H1 (cell line): ENCODE results near the gene ZNF454. TPM values are rescaled to one million over a fixed set of nuclear protein-coding genes. Genes with fewer than 3 reads are reported as not detected.
A peak's percentile ranks its signal among the peaks of the same experiment; 100 is the strongest.

Experiments used
- CTCF ChIA-PET: fragments of 300-600 bp; sonication (Branson Sonifier 250); formaldehyde crosslinking; loops from one replicate; lab custom pipeline; 2021; ENCODE audit not compliant: partially characterized antibody; lab: Charles Lee
- POLR2A ChIA-PET: fragments of 300-600 bp; sonication (Branson Sonifier 250); formaldehyde crosslinking; loops from one replicate; lab custom pipeline; 2021; ENCODE audit warnings: inconsistent platforms; ENCODE audit not compliant: partially characterized antibody; lab: Charles Lee
- DNase-seq, 2 experiments: peaks; one replicate each; pipeline versions ENCODE4 v3.0.0 to v3.0.0-alpha.2; 2010 to 2022; ENCODE audit warnings: low spot score in 2 of 2, low read depth in 1 of 2, mixed read lengths in 1 of 2
- FAIRE-seq: peaks from 2 replicates; lab custom pipeline; 2011; peaks lifted over from hg19 to GRCh38; lab: Jason Lieb, UNC
- H2AFZ ChIP-seq: 2 replicates; pipeline ENCODE4 v1.8.1; 2012; ENCODE audit warnings: low read length, inconsistent platforms
- H2AK5ac ChIP-seq: 2 replicates; pipeline ENCODE4 v1.6.1; 2013; ENCODE audit warnings: low read depth, low read length
- H2BK120ac ChIP-seq: replicated peaks from 2 replicates; pipeline ENCODE3; 2013; ENCODE audit warnings: low read depth, low read length, inconsistent platforms
- H2BK12ac ChIP-seq: 2 replicates; pipeline ENCODE4 v1.6.1; 2013; ENCODE audit warnings: low read depth, low read length
- H2BK15ac ChIP-seq: 2 replicates; pipeline ENCODE4 v1.6.1; 2013; ENCODE audit warnings: low read length
- H2BK20ac ChIP-seq: 2 replicates; pipeline ENCODE4 v1.6.1; 2013; ENCODE audit warnings: low read length
- H2BK5ac ChIP-seq: 2 replicates; pipeline ENCODE4 v1.6.1; 2013; ENCODE audit warnings: low read depth, low read length
- H3K14ac ChIP-seq: 2 replicates; pipeline ENCODE4 v1.6.1; 2013; ENCODE audit warnings: inconsistent platforms; ENCODE audit not compliant: insufficient read length
- H3K18ac ChIP-seq: 2 replicates; pipeline ENCODE4 v1.6.1; 2013; ENCODE audit warnings: low read length; ENCODE audit errors: extremely low read depth
- H3K23ac ChIP-seq: 2 replicates; pipeline ENCODE4 v1.6.1; 2013; ENCODE audit warnings: inconsistent platforms; ENCODE audit not compliant: insufficient read length
- H3K23me2 ChIP-seq: 2 replicates; pipeline ENCODE4 v1.6.1; 2013; ENCODE audit warnings: low read depth, low read length
- H3K27ac ChIP-seq: 2 replicates; pipeline ENCODE4 v1.6.1; 2011; ENCODE audit warnings: low read depth, low read length, inconsistent platforms
- H3K27me3 ChIP-seq, 4 experiments: replicated peaks in 1 of 4; 1 replicate in 1 of 4; 2 replicates in 3 of 4; pipeline versions ENCODE4 v1.6.1 to v1.8.1; 2011 to 2013; ENCODE audit warnings: low read length in 3 of 4, mild to moderate bottlenecking in 3 of 4, inconsistent platforms in 2 of 4, mixed read lengths in 2 of 4, moderate library complexity in 1 of 4; ENCODE audit not compliant: control insufficient read depth in 3 of 4, insufficient read depth in 3 of 4; ENCODE audit errors: extremely low read depth in 1 of 4
- H3K36me3 ChIP-seq, 4 experiments: 2 replicates each; pipeline versions ENCODE4 v1.6.1 to v1.8.1; 2011 to 2013; ENCODE audit warnings: mild to moderate bottlenecking in 4 of 4, low read length in 3 of 4, moderate library complexity in 2 of 4, control low read depth in 1 of 4, inconsistent platforms in 1 of 4; ENCODE audit not compliant: insufficient read depth in 4 of 4, control insufficient read depth in 2 of 4
- H3K4ac ChIP-seq: replicated peaks from 2 replicates; pipeline ENCODE3; 2013; ENCODE audit warnings: low read length, low read depth, mixed read lengths, inconsistent platforms; ENCODE audit not compliant: insufficient read length
- H3K4me1 ChIP-seq, 4 experiments: replicated peaks in 1 of 4; 1 replicate in 1 of 4; 2 replicates in 3 of 4; pipeline versions ENCODE4 v1.6.1 to v1.8.1; 2011 to 2013; ENCODE audit warnings: low read length in 3 of 4, inconsistent platforms in 2 of 4, mixed read lengths in 1 of 4; ENCODE audit not compliant: insufficient read depth in 4 of 4, control insufficient read depth in 3 of 4
- H3K4me2 ChIP-seq, 2 experiments: 2 replicates each; pipeline versions ENCODE4 v1.6.1 to v1.8.1; 2011 to 2013; ENCODE audit warnings: low read depth in 2 of 2, low read length in 2 of 2, control low read depth in 1 of 2, inconsistent platforms in 1 of 2, mild to moderate bottlenecking in 1 of 2; ENCODE audit not compliant: insufficient read depth in 1 of 2
- H3K4me3 ChIP-seq, 4 experiments: fragments of 200-600, 300-600 bp in 1 of 4; sonication (generic), shearing (Covaris generic), sonication (Bioruptor Twin) in 1 of 4; 2 replicates each; pipeline versions ENCODE4 v1.5.1 to v1.8.1; 2011 to 2016; ENCODE audit warnings: low read length in 4 of 4, low read depth in 3 of 4, control low read depth in 2 of 4, inconsistent platforms in 2 of 4, mild to moderate bottlenecking in 2 of 4, mixed read lengths in 1 of 4, moderate library complexity in 1 of 4; ENCODE audit not compliant: insufficient read depth in 2 of 4; ENCODE audit errors: extremely low read depth in 1 of 4
- H3K56ac ChIP-seq: replicated peaks from 2 replicates; pipeline ENCODE3; 2013; ENCODE audit warnings: low read depth, mild to moderate bottlenecking, mixed read lengths, low read length, inconsistent platforms; ENCODE audit not compliant: insufficient read length
- H3K79me1 ChIP-seq: 2 replicates; pipeline ENCODE4 v1.6.1; 2013; ENCODE audit warnings: low read depth, low read length, control low read depth
- H3K79me2 ChIP-seq, 2 experiments: 2 replicates each; pipeline versions ENCODE4 v1.6.1 to v1.8.1; 2012 to 2013; ENCODE audit warnings: low read length in 2 of 2, mild to moderate bottlenecking in 2 of 2, inconsistent platforms in 1 of 2; ENCODE audit not compliant: insufficient read depth in 2 of 2, control insufficient read depth in 1 of 2
- H3K9ac ChIP-seq, 4 experiments: replicated peaks in 1 of 4; 1 replicate in 1 of 4; 2 replicates in 3 of 4; pipeline versions ENCODE4 v1.6.1 to v1.8.1; 2011 to 2013; ENCODE audit warnings: low read depth in 3 of 4, low read length in 3 of 4, control low read depth in 2 of 4, mild to moderate bottlenecking in 2 of 4, moderate library complexity in 2 of 4, inconsistent platforms in 1 of 4; ENCODE audit errors: extremely low read depth in 1 of 4
- H3K9me3 ChIP-seq, 2 experiments: 2 replicates each; pipeline versions ENCODE4 v1.6.1 to v1.8.1; 2012 to 2013; ENCODE audit warnings: mild to moderate bottlenecking in 2 of 2, moderate library complexity in 2 of 2, control low read depth in 1 of 2, inconsistent platforms in 1 of 2, low read depth in 1 of 2, low read length in 1 of 2, mixed read lengths in 1 of 2; ENCODE audit not compliant: insufficient read depth in 2 of 2
- H4K20me1 ChIP-seq, 2 experiments: replicated peaks in 1 of 2; 2 replicates each; pipeline versions ENCODE3 to v1.8.1; 2011 to 2013; ENCODE audit warnings: inconsistent platforms in 2 of 2, low read length in 2 of 2, mild to moderate bottlenecking in 1 of 2; ENCODE audit not compliant: insufficient read depth in 2 of 2, control insufficient read depth in 1 of 2
- H4K5ac ChIP-seq: 2 replicates; pipeline ENCODE4 v1.6.1; 2013; ENCODE audit warnings: low read length, low read depth, mixed read lengths, inconsistent platforms; ENCODE audit not compliant: insufficient read length
- H4K8ac ChIP-seq: 2 replicates; pipeline ENCODE4 v1.8.0; 2013; ENCODE audit warnings: mild to moderate bottlenecking, moderate library complexity, low read length, inconsistent platforms; ENCODE audit not compliant: insufficient read depth; ENCODE audit errors: extremely low read depth
- H4K91ac ChIP-seq: replicated peaks from 2 replicates; pipeline ENCODE3; 2013; ENCODE audit warnings: low read length, mixed read lengths, inconsistent platforms; ENCODE audit not compliant: insufficient read length
- CTCF ChIP-seq, 3 experiments: IDR thresholded peaks; 1 replicate in 2 of 3; 2 replicates in 1 of 3; pipeline versions ENCODE4 v1.5.1 to v1.6.1; 2011; ENCODE audit warnings: low read length in 3 of 3, mild to moderate bottlenecking in 3 of 3, inconsistent platforms in 2 of 3, low read depth in 1 of 3, moderate library complexity in 1 of 3; ENCODE audit not compliant: insufficient read depth in 1 of 3; ENCODE audit errors: control extremely low read depth in 1 of 3
- RAD21 ChIP-seq, 2 experiments: IDR thresholded peaks in 1 of 2; conservative IDR thresholded peaks in 1 of 2; 2 replicates each; pipeline ENCODE4 v1.6.1; 2011; ENCODE audit warnings: low read depth in 2 of 2, low read length in 2 of 2, improper control_type of control experiment in 1 of 2, inconsistent platforms in 1 of 2, mild to moderate bottlenecking in 1 of 2, moderate library complexity in 1 of 2
- SUZ12 ChIP-seq: fragments of 200-600 bp; sonication (generic); IDR thresholded peaks from 2 replicates; pipeline ENCODE4 v1.6.1; 2012; ENCODE audit warnings: mild to moderate bottlenecking, inconsistent platforms, low read length, moderate library complexity, mixed read lengths
- WGBS, 2 experiments: shearing (Covaris generic) in 1 of 2; methylation state at CpG; one replicate each; pipeline versions ENCODE4 v1.1.6 to v1.1.7; 2013 to 2015; ENCODE audit warnings: low lambda C conversion rate in 2 of 2, mixed read lengths in 2 of 2, inconsistent platforms in 1 of 2, low coverage in 1 of 2, missing lambda C conversion rate in 1 of 2; ENCODE audit not compliant: insufficient replicate concordance in 2 of 2, insufficient coverage in 1 of 2, insufficient read length in 1 of 2; ENCODE audit errors: extremely low coverage in 1 of 2, missing lambda C conversion rate in 1 of 2; 5-methylcytosine and 5-hydroxymethylcytosine counted together
- polyA plus RNA-seq, 7 experiments: library from polyadenylated mRNA; depleted of rRNA in 3 of 7; stranded (reverse) in 5 of 7; unstranded in 2 of 7; fragments of >200 nt in 5 of 7; fragments of 200-250 nt in 2 of 7; gene quantifications; 1 replicate in 5 of 7; 2 replicates in 1 of 7; 4 replicates in 1 of 7; pipeline versions ENCODE4 v1.2.1 to v1.2.3, GENCODE V29; 2011 to 2013; ENCODE audit warnings: missing spikeins in 2 of 7, mixed read lengths in 2 of 7
- total RNA-seq: library from RNA; stranded (reverse); fragmentation: NEBNext Ultra II Directional; extraction: Animal tissue kit (Norgen Biotek cat#: 25700); gene quantifications from 2 replicates; pipeline ENCODE4 v1.2.1, GENCODE V29; 2021

The ZNF454 gene
- total and polyA plus RNA-seq, 2 of the 8 experiments (the other 6 are each of a cell fraction or from before 2014, with no cell fraction given), result 0.33 to 1.2 TPM

- Histone ChIP-seq H2AK5ac (no peak overlapping the region), H3K9ac (no peak overlapping the region), H3K4ac (no peak overlapping the region)
- CTCF ChIA-PET, result interaction anchor here (1.0 to 1.2 kb wide), 5 partner anchors 22 to 262 kb away, joined by 3 to 4 read pairs (median 3); no protein-coding TSS in a partner anchor
- TF ChIP-seq RAD21 (IDR thresholded peaks at IDR 0.05 in 1 of 2, conservative IDR thresholded peaks at IDR 0.05 in 1 of 2; ENCODE audit: low read depth in 2 of 2, low read length in 2 of 2), result peak; percentile 23 to 51; a peak in 2 of 4 replicates
- TF ChIP-seq SUZ12, result no peak
- peak in 1 of 3 experiments; percentile 11; a peak in 2 of 4 replicates for TF ChIP-seq CTCF (IDR thresholded peaks at IDR 0.05; ENCODE audit: control extremely low read depth in 1 of 3, insufficient read depth in 1 of 3, low read depth in 1 of 3, low read length in 3 of 3)
- TF ChIP-seq, all 59 proteins: peak for 2
- Histone ChIP-seq H3K18ac (no peak overlapping the region), H3K23ac (no peak overlapping the region), H3K23me2 (no peaks in the 10 kb centered on the region; the same call in 1 of the 2 replicates), H2BK120ac (no peak overlapping the region), H2BK12ac (no peak overlapping the region), H3K4me1 (no peaks in the 10 kb centered on the region; a peak in 1 of 7 replicates), H3K27ac (no peak overlapping the region), H4K20me1 (no peaks in the 10 kb centered on the region), H3K79me2 (no peaks in the 10 kb centered on the region), H3K36me3 (no peaks in the 10 kb centered on the region), H2BK15ac (no peak overlapping the region), H3K9me3 (peaks cover 12 to 17% of the 10 kb centered on the region in 2 experiments; a peak in 3 of 4 replicates), H3K56ac (no peak overlapping the region), H3K14ac (no peak overlapping the region), H3K4me2 (no peak overlapping the region), H3K79me1 (no peaks in the 10 kb centered on the region), H4K5ac (no peak overlapping the region), H2BK5ac (no peak overlapping the region), H3K4me3 (no peak overlapping the region), H2BK20ac (no peak overlapping the region), H2AFZ (no peak overlapping the region), H3K27me3 (no peaks in the 10 kb centered on the region), H4K91ac (no peak overlapping the region), H4K8ac (no peak overlapping the region)
- POLR2A ChIA-PET, result no interaction called here
- 87% methylated on average over 5 of the region's 5 CpGs; no CpG with 5 or more reads in 1 of the 2 experiments for WGBS, 2 experiments
- no peak for DNase-seq
- no peak for FAIRE-seq
These were observed 41.7 kb upstream of the ZNF454 start for GRCh38 chr5:178899289-178899688.
